ENCODE data around the gene SARS2. TPM values are rescaled to one million over a fixed set of nuclear protein-coding genes. Genes with fewer than 3 reads are reported as not detected.

Gene SARS2
- total RNA-seq, 4 donors from 2014 or later: 18.2 to 134 (median 38.4) TPM

DNA sequence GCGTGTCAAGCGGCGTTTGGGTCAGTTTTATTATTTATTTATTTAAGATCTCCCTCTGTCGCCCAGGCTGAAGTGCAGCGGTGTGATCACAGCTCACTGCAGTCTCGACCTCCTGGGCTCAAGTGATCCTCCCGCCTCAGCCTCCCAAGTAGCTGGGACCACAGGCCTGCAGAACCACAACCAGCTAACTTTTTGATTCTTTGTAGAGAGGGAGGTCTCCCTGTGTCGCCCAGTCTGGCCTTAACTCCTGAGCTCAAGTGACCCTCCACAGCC is 894 bp upstream of the SARS2 start:
- peak overlapping the region in 2 of 4 donors; percentile 79 to 92 for H3K27ac ChIP-seq
- TF ChIP-seq POLR2A (IDR thresholded peaks at IDR 0.05) (no peak), CTCF (IDR thresholded peaks at IDR 0.05) (no peak)
- peaks cover 0 to 17% (median 0%) of the 10 kb centered on the region in 3 donors for H3K36me3 ChIP-seq
- no peak for DNase-seq
- H3K4me1 ChIP-seq: peaks cover 0 to 15% (median 7%) of the 10 kb centered on the region in 4 donors
- peaks cover 0 to 3% (median 0%) of the 10 kb centered on the region in 4 donors for H3K9me3 ChIP-seq
- H3K27me3 ChIP-seq: no peaks in the 10 kb centered on the region
- peak overlapping the region; percentile 52 to 73 (median 70) for H3K4me3 ChIP-seq

- Histone ChIP-seq H3K36me3 (peaks cover 0 to 17% (median 0%) of the 10 kb centered on the region in 3 donors), H3K27me3 (no peaks in the 10 kb centered on the region), H3K4me3 (peak within 1 kb of the TSS; percentile 52 to 73 (median 70)), H3K9me3 (peaks cover 0 to 3% (median 0%) of the 10 kb centered on the region in 4 donors), H3K27ac (peak within 1 kb of the TSS; percentile 79 to 92 (median 84)), H3K4me1 (peaks cover 0 to 15% (median 7%) of the 10 kb centered on the region in 4 donors)
- DNase-seq: peak; percentile 98 to 100 (median 99)
- TF ChIP-seq POLR2A (IDR thresholded peaks at IDR 0.05) (peak; percentile 37 to 50), CTCF (IDR thresholded peaks at IDR 0.05) (no peak)
Observed at GRCh38 chr19:38930776-38931520, 385 bp upstream of the SARS2 start, which contains the start of gene MRPS12. MRPS12 (plus strand) TSS chr19:38930944; CDS start chr19:38931295, 351 bp downstream.

- Histone ChIP-seq H3K4me3 (no peak overlapping the region), H3K4me1 (peaks cover 0 to 15% (median 7%) of the 10 kb centered on the region in 4 donors), H3K36me3 (peaks cover 0 to 29% (median 0%) of the 10 kb centered on the region in 3 donors), H3K27ac (no peak overlapping the region), H3K27me3 (no peaks in the 10 kb centered on the region), H3K9me3 (no peaks in the 10 kb centered on the region)
- no peak for DNase-seq
- TF ChIP-seq POLR2A (IDR thresholded peaks at IDR 0.05) (no peak), CTCF (IDR thresholded peaks at IDR 0.05) (no peak)
Observed at GRCh38 chr19:38928391-38929001, 2.1 kb downstream of the SARS2 start.

GRCh38 chr19:38924388-38924787 is 6.2 kb downstream of the SARS2 start:
- Histone ChIP-seq H3K4me1 (no peaks in the 10 kb centered on the region), H3K36me3 (peaks cover 0 to 30% (median 0%) of the 10 kb centered on the region in 3 donors), H3K9me3 (no peaks in the 10 kb centered on the region), H3K27me3 (no peaks in the 10 kb centered on the region), H3K4me3 (no peak overlapping the region), H3K27ac (no peak overlapping the region)
- no peak for TF ChIP-seq POLR2A (IDR thresholded peaks at IDR 0.05)
- no peak for TF ChIP-seq CTCF (IDR thresholded peaks at IDR 0.05)
- DNase-seq: peak in 1 of 3 donors; percentile 19

- no peak overlapping the region for H3K27ac ChIP-seq
- peak in 1 of 3 donors; percentile 0 for DNase-seq
- H3K4me1 ChIP-seq: no peaks in the 10 kb centered on the region
- no peaks in the 10 kb centered on the region for H3K9me3 ChIP-seq
- H3K27me3 ChIP-seq: no peaks in the 10 kb centered on the region
- TF ChIP-seq POLR2A (IDR thresholded peaks at IDR 0.05) (no peak), CTCF (IDR thresholded peaks at IDR 0.05) (no peak)
- peaks cover 0 to 30% (median 0%) of the 10 kb centered on the region in 3 donors for H3K36me3 ChIP-seq
- H3K4me3 ChIP-seq: no peak overlapping the region
Observed at GRCh38 chr19:38922482-38922881, 8.1 kb downstream of the SARS2 start.

Measured in Peyer's patch (tissue), 4 donors.